Stimulated activated CD8-positive, alpha-beta memory T cell treated with anti-CD3 and anti-CD28 coated beads, Interleukin-7, amount 100 ng/mL, for 24 hours (primary cell): ENCODE results near the gene FNDC3B.

Source experiments
- DNase-seq: peaks from one replicate; pipeline ENCODE4 v3.0.0-alpha.2; 2020; ENCODE audit warnings: low read depth

Gene FNDC3B

GRCh38 chr3:172315401-172316091, 276.2 kb downstream of the FNDC3B start:
- no peak for DNase-seq

- no peak for DNase-seq
These were observed 277.4 kb downstream of the FNDC3B start for GRCh38 chr3:172316758-172317157.

GRCh38 chr3:172317481-172317880, 278.1 kb downstream of the FNDC3B start:
- no peak for DNase-seq

- DNase-seq, result no peak
These were observed 278.6 kb downstream of the FNDC3B start for GRCh38 chr3:172317984-172318383.

GRCh38 chr3:172319595-172319994, 280.2 kb downstream of the FNDC3B start:
- DNase-seq, result no peak

- no peak for DNase-seq
These were observed 281.1 kb downstream of the FNDC3B start for GRCh38 chr3:172320468-172320867.

- DNase-seq, result no peak
These were observed 281.7 kb downstream of the FNDC3B start for GRCh38 chr3:172321035-172321434.

GRCh38 chr3:172323894-172324610, 284.7 kb downstream of the FNDC3B start:
- no peak for DNase-seq

GRCh38 chr3:172324611-172325203, 285.3 kb downstream of the FNDC3B start:
- no peak for DNase-seq

GRCh38 chr3:172325461-172325860, 286.1 kb downstream of the FNDC3B start:
- DNase-seq, result no peak

- no peak for DNase-seq
These were observed 287.6 kb downstream of the FNDC3B start for GRCh38 chr3:172326993-172327392.

- DNase-seq, result no peak
These were observed 288.9 kb downstream of the FNDC3B start for GRCh38 chr3:172328282-172328681.

- no peak for DNase-seq
These were observed 289.7 kb downstream of the FNDC3B start for GRCh38 chr3:172329070-172329469.

GRCh38 chr3:172330413-172330812, 291.0 kb downstream of the FNDC3B start:
- no peak for DNase-seq

GRCh38 chr3:172332256-172333041, 293.1 kb downstream of the FNDC3B start:
- DNase-seq, result peak; percentile 17

GRCh38 chr3:172333042-172333377, 293.6 kb downstream of the FNDC3B start:
- DNase-seq, result no peak

- DNase-seq, result no peak
These were observed 294.5 kb downstream of the FNDC3B start for GRCh38 chr3:172333692-172334457.

GRCh38 chr3:172334671-172335207, 295.4 kb downstream of the FNDC3B start:
- no peak for DNase-seq

GRCh38 chr3:172339892-172340291, 300.5 kb downstream of the FNDC3B start:
- no peak for DNase-seq

- no peak for DNase-seq
These were observed 301.2 kb downstream of the FNDC3B start for GRCh38 chr3:172340583-172340982.

- no peak for DNase-seq
These were observed 302.2 kb downstream of the FNDC3B start for GRCh38 chr3:172341482-172342059.
